Stimulated activated CD4-positive, alpha-beta T cell treated with anti-CD3 and anti-CD28 coated beads, Interleukin-1b, Interleukin-23, amount 100 ng/mL, for 48 hours (primary cell): ENCODE data around the gene PTPMT1.

ENCODE experiments used
- DNase-seq: peaks from one replicate; pipeline ENCODE4 v3.0.0-alpha.2; 2020

The PTPMT1 gene

DNA sequence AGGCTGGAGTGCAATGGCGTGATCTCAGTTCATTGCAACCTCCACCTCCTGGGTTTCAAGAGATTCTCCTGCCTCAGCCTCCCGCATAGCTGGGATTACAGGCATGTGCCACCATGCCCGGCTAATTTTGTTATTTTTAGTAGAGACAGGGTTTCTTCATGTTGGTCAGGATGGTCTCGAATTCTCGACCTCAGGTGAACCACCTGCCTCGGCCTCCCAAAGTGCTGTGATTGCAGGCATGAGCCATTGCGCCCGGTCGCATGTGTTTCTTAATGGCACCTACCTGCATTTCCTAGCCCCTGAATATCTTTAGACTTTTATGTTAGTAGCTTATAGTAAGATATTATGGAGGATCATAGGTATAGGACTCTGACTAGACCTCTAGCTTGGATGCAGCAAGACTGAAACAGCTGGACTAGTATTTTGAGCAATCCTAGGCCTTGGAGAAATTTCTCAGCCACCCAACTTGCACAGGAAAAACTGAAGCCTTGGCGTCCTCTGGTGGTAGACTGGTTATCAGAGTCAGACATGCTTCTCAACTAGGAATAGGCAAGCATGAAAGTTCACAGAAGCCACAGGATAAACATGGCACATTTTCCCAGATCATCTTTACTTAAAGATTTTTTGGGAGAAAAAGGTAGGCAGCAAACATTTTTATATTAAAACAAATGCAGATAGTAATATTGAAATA lies 51.5 kb downstream of the PTPMT1 start:
- no peak for DNase-seq

GRCh38 chr11:47617417-47617809 lies 52.0 kb downstream of the PTPMT1 start:
- no peak for DNase-seq

DNA sequence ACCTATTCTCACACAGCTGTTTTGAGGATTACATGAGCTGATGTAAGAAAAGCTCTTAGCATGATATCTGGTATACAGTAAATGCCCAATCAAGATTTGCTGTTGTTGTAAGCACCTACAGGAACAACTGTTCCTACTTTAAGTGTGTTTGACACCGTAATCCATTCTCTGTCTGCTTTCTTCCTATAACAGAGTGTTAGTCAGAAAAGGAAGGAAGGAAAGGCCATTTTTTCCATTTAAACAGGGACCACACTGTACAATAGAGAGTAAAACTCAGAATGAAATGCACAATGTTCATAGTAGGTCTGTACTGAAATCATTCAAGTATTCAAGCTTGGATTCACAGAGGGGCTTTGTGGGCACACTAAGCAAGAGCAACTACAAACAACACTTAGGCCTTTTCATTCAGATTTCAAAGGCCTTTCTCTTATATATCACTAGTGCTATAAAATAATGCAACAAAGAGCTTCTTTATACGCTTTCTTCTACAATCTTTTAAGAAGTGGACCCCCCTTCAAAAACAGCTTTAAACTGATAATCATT lies 55.5 kb downstream of the PTPMT1 start:
- DNase-seq, result no peak
